ENCODE data around the gene SHC2.
"Not testable (repeated sequence)": the region's sequence is repeated elsewhere in the genome, so short reads cannot be mapped to it uniquely, and the experiment has no call there.

Gene SHC2

GRCh38 chr19:449916-450315, 10.9 kb downstream of the SHC2 start:
- FAIRE-seq: no peak

DNA sequence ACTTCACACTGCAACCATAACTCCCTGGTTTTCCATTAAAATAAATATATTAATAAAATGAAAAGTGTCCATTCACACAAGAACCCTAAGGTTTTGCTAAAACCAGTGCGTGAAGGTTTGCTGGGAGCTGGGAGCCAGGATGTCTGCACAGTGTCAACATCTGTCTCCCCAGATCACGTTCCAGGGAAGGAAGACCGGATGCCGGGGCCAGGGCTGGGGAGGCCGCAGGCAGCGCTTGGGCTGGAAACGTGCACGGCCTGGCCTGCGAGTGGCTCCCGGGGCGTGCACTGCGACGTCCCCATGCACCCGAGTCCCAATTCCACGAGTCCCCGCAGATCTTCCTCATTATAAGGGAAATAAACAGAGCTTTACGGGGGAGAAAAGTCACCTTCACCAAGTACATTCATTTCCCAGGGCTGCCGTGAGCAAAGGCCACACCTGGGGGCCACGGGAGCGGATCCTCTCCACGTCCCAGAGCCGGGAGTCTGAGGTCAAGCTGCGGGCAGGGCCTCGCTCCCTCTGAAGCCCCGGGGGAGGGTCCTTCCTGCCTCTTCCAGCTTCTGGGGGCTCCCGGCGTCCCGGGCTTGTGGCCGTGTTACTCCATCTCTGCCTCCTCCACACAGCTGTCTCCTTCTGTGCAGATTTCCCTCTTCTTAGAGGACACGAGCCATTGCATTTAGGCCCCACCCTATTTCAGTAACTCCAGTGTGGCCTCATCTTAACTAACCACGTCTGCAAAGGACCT, 12.8 kb downstream of the SHC2 start:
- DNase-seq (ENCODE audit: insufficient read length, low spot score) (no peak), FAIRE-seq (no peak)

More at GRCh38 chr19:449916-450315, 10.9 kb downstream of the SHC2 start:
- no peak for DNase-seq (ENCODE audit: insufficient read length, low spot score)

GRCh38 chr19:447064-447426, 13.8 kb downstream of the SHC2 start:
- FAIRE-seq (no peak), DNase-seq (ENCODE audit: insufficient read length, low spot score) (no peak)

- FAIRE-seq: no peak
- DNase-seq (ENCODE audit: insufficient read length, low spot score): no peak
Observed at GRCh38 chr19:444677-445210, 16.1 kb downstream of the SHC2 start.

GRCh38 chr19:443005-443404, 17.8 kb downstream of the SHC2 start:
- DNase-seq (ENCODE audit: insufficient read length, low spot score): no peak
- no peak for FAIRE-seq

GRCh38 chr19:442085-442484, 18.7 kb downstream of the SHC2 start:
- FAIRE-seq: no peak

GRCh38 chr19:441213-441836, 19.5 kb downstream of the SHC2 start:
- no peak for FAIRE-seq

More at GRCh38 chr19:442085-442484, 18.7 kb downstream of the SHC2 start:
- DNase-seq (ENCODE audit: insufficient read length, low spot score): no peak

DNA sequence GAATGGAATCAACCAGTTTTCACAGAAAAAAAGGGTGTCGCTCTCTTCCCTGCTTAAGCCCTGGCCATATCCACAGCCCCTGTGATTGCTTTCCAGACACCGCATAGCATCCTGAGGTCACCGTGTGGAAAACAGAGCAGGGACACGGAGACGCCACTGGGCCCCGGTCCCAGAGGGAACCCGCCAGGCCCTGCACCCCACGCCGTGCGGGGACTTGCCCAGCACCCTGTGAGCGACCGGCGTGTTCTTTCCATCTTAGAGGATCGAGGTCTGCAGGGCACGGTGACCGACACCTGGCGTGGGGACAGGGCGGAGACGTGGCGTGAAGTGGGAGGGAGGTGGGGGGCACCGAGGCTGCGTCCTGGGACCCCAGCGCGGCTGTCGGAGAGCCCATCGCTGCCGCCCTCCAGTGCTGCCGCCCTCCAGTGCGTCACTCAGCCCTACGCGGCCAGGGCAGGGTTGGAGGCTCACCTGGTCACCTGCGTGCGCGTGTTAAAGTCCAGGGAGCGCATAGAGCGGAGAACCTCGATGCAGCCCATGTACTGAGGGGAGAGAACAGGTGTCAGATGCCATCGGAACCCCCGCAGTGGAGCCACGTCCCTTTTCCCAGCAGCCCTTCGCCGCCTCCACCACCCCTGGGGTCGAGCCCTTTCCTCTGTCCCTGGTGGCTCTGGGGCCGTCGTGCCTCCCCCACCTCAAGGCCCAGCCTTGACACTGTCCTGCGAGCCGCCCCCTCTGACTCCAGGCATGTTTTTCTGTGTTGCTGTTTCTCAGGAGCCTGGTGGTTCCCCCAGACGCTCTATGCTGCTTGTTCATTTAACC, 20.2 kb downstream of the SHC2 start:
- DNase-seq (ENCODE audit: insufficient read length, low spot score): no peak
- no peak for FAIRE-seq

More at GRCh38 chr19:441213-441836, 19.5 kb downstream of the SHC2 start:
- DNase-seq (ENCODE audit: insufficient read length, low spot score): no peak

DNA sequence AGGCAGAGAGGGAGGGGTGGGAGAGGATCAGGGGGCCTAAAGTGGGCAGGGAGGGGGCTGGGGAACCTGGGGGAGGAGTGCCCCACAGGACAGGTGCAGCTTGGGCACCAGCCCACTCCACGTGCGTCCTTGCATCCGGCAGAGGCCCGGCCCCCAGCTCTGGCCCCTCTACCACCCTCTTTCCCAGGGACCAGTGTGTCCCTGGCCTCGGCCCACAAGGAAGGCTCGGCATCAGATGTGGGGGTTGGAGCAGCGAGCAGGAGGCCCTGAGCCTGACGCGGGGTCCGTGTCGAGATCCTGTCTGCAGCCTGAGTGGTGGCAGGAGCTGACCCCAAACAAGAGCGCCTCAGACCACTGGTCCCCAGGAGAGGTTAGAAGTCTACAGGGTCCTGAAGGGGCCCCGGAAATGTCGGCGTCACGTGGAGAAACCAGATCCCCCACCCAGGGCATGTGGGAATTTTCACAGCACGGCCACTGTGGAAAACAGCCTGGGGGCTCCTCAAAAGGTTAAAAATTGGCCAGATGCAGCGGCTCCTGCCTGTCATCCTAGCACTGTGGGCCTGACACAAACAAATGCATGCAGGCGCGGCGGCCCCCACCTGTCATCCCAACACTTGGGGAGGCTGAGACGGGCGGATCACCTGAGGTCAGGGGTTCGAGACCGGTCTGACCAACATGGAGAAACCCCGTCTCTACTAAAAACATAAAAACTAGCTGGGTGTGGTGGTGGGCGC, 21.5 kb downstream of the SHC2 start:
- FAIRE-seq: no peak

GRCh38 chr19:438416-438958, 22.3 kb downstream of the SHC2 start:
- FAIRE-seq: no peak
- DNase-seq (ENCODE audit: insufficient read length, low spot score): no peak

More for the DNA sequence above, 21.5 kb downstream of the SHC2 start:
- no peak for DNase-seq (ENCODE audit: insufficient read length, low spot score)

DNA sequence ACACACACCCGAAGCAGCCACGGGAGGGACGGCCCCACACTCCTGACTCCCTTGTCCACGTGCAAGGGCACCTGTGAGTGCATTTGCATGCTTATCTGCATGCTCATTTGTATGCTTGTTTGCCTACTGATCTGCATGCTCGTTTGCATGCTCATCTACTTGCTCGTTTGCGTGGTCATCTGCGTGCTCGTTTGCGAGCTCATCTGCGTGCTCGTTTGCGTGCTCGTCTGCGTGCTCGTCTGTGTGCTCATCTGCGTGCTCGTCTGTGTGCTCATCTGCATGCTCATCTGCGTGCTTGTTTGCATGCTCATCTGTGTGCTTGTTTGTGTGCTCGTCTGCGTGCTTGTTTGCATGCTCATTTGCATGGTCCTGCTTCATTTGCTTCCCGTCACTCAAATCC, 23.8 kb downstream of the SHC2 start:
- FAIRE-seq: no peak
- DNase-seq (ENCODE audit: insufficient read length, low spot score): no peak

DNA sequence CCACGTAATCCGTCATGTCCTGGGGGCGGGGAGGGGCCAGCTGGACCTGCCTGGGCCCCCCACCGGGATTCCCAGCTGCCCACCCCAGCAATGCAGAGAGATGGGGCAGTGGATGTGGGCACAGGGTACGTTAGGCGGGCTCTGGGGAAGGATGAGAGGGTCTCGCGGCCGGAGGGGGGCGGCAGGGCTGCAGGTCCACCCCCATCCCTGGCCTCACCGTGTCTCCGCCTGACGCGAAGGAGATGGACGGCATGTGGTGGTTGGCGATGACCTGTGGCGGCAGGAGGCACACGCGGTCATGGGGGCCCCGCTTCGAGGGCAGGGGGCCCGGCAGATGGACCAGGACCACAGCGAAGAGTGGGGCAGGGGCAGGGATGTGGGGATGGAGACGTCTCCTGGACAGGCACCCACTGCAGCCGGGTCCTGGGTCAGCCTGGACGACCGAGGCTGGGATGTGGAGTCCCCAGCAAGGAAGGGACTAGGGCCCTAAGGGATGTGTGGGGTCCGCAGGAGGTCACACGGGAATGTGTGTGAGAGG, 24.4 kb downstream of the SHC2 start:
- FAIRE-seq: no peak

DNA sequence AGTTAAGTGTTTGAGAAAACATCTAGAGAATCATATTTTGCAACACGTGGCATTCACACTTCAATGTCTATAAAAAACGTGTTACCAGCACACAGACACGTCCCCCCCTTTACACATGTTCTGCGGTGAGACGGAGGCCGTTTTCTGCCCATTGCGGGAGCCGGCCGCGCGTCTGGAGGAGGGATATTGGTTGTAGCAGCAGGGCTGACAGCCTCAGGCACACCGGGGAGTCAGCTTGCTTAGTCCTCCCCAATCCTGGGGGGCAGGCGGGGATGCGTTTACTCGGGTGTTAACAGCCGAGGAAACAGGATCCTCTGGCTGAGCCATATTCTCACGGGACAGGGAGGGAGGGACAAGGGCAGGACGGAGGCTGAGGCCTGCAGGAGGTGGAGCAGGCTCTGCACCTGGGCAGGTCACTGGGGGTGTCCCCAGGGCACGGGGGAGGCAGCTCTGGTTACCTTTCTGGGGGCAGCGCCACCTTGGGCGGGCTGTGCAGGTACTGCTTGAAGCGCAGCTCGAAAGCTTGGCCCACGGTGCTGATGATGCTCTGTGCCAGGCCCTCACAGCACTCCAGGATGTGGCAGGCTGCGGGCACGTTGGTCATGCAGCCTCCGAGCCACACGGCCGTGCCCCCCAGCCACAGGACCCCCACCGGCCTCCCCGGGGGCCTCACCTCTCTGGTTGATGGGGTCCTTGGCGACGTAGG, 25.0 kb downstream of the SHC2 start:
- FAIRE-seq (no peak), DNase-seq (ENCODE audit: insufficient read length, low spot score) (no peak)

More for the DNA sequence above, 24.4 kb downstream of the SHC2 start:
- DNase-seq (ENCODE audit: insufficient read length, low spot score): no peak

GRCh38 chr19:435056-435706, 25.7 kb downstream of the SHC2 start:
- FAIRE-seq: no peak
- no peak for DNase-seq (ENCODE audit: insufficient read length, low spot score)

DNA sequence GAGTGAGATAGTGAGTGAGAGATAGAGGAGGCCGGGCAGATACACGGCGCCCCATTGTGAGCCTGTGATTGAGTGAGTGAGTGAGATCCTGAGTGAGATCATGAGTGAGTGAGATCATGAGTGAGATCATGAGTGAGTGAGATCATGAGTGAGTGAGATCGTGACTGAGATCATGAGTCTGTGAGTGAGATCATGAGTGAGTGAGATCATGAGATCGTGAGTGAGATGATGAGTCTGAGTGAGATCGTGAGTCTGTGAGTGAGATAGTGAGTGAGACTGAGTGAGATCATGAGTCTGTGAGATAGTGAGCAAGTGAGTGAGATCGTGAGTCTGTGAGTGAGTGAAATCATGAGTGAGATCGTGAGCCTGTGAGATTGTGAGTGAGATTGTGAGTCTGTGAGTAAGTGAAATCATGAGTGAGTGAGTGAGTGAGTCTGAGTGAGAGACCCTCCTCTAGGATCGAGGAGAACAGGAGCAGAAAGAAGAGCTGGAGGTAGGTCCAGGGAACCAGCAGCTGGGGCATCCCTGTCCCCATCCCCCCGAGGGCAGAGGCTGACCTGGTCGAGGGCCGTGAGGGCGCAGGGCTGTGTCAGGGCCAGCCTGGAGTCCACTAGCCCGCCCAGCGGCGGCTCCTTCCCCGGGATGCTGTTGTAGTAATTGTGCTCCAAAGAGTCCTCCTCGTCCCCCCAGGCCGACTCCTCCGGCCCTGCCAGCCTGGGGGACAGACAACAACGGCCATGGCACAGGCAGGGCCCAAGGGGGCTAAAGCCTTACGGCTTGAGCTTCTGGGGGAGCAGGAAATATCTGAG, 26.5 kb downstream of the SHC2 start:
- FAIRE-seq: peak; percentile 91
- DNase-seq (ENCODE audit: insufficient read length, low spot score): no peak

GRCh38 chr19:430701-431100, 30.1 kb downstream of the SHC2 start:
- FAIRE-seq (no peak), DNase-seq (ENCODE audit: insufficient read length, low spot score) (no peak)

- FAIRE-seq: no peak
- DNase-seq (ENCODE audit: insufficient read length, low spot score): no peak
Observed at GRCh38 chr19:428149-428548, 32.7 kb downstream of the SHC2 start.

DNA sequence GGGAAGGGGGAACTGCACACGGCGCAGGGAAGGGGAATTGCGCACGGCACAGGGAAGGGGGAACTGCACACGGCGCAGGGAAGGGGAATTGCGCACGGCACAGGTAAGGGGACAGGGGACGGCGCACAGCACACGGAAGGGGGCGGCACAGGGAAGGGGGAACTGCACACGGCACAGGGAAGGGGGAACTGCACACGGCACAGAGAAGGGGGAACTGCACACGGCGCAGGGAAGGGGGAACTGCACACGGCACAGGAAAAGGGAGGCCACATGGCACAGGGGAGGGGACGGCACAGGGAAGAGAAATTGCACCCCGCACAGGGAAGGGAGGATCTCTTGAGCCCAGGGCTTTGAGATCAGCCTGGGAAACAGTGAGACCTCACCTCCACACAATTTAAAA, 33.2 kb downstream of the SHC2 start:
- DNase-seq (ENCODE audit: insufficient read length, low spot score); FAIRE-seq: not testable (repeated sequence)

Measured in HTR-8/SVneo (cell line).